Calu3 (cell line): Measurements from ENCODE around the gene CATSPERB. TPM values are rescaled to one million over a fixed set of nuclear protein-coding genes. Genes with fewer than 3 reads are reported as not detected.
"Not testable (repeated sequence)": the region's sequence is repeated elsewhere in the genome, so short reads cannot be mapped to it uniquely, and the experiment has no call there.

Experiments used
- BruUV-seq: library from RNA; stranded (reverse); fragments of 400-500 nt; replicated peaks from 2 replicates; lab custom pipeline; 2021; lab: Mats Ljungman, UMichigan
- CTCF ChIA-PET: fragments of 300-600 bp; sonication (Branson Sonifier 250); formaldehyde crosslinking; loops from one replicate; lab custom pipeline; 2022; ENCODE audit warnings: antibody characterized with exemption; lab: Charles Lee
- DNase-seq: peaks from one replicate; pipeline ENCODE4 v3.0.0; 2022
- H3K27ac Mint-ChIP-seq: one replicate; pipeline ENCODE4 v1.8.0; 2022; ENCODE audit warnings: mixed read lengths; ENCODE audit not compliant: unreplicated experiment
- H3K27me3 Mint-ChIP-seq: one replicate; pipeline ENCODE4 v1.8.0; 2022; ENCODE audit warnings: mixed read lengths; ENCODE audit not compliant: unreplicated experiment
- H3K36me3 Mint-ChIP-seq: one replicate; pipeline ENCODE4 v1.8.0; 2022; ENCODE audit warnings: mild to moderate bottlenecking, moderate library complexity, mixed read lengths; ENCODE audit not compliant: insufficient read depth, unreplicated experiment
- H3K4me1 Mint-ChIP-seq: one replicate; pipeline ENCODE4 v1.8.0; 2022; ENCODE audit warnings: mild to moderate bottlenecking, low read depth, mixed read lengths; ENCODE audit not compliant: unreplicated experiment
- H3K4me3 Mint-ChIP-seq: one replicate; pipeline ENCODE4 v1.8.0; 2022; ENCODE audit warnings: mild to moderate bottlenecking, low read depth, moderate library complexity, mixed read lengths; ENCODE audit not compliant: unreplicated experiment
- H3K9me3 Mint-ChIP-seq: one replicate; pipeline ENCODE4 v1.8.0; 2022; ENCODE audit warnings: low read depth, mixed read lengths; ENCODE audit not compliant: unreplicated experiment
- intact Hi-C: fragments of 100-400 bp; cut with micrococcal nuclease; formaldehyde crosslinking; loops from one replicate; pipeline ENCODE4 v1.10.0; 2022; ENCODE audit not compliant: unreplicated experiment
- total RNA-seq: library from RNA; stranded (reverse); gene quantifications from 2 replicates; pipeline ENCODE4 v1.2.3, GENCODE V29; 2022
- TF ChIP-seq, protein P1 (sequence below): fragments of 200-600 bp; IDR thresholded peaks from one replicate; pipeline ENCODE4 v1.8.0; 2022; ENCODE audit warnings: antibody characterized with exemption; ENCODE audit not compliant: unreplicated experiment

Gene CATSPERB
- total RNA-seq, 1 experiment from 2014 or later, result 10.2 TPM

DNA sequence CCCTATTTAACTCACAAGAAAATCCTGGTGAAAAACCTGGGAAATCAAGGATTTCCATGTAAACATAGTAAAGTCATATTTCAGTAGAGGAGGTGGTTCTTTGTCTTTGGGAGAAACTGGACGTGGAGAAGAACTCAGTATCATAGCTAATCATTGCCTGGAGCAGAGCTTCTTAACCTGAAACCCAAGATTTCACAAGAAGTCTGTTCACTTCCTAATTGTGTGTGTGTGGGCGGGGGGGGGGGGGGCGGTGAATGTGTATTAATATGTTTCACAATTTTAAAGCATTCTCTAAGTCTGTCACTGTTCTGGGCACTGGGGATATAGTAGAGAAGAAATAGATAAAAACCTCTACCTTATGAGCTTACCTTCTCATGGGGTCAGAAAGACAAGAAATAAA, 125.0 kb downstream of the CATSPERB start:
- Mint-ChIP-seq H3K27me3 (no peaks in the 10 kb centered on the region), H3K36me3 (no peaks in the 10 kb centered on the region), H3K4me1 (no peaks in the 10 kb centered on the region), H3K4me3 (no peak overlapping the region), H3K27ac (no peak overlapping the region), H3K9me3 (no peaks in the 10 kb centered on the region)
- CTCF ChIA-PET, result interaction anchor here (0.6 kb wide), 1 partner anchor 268 kb away, joined by 7 read pairs; no protein-coding TSS in a partner anchor
- intact Hi-C loops, result no loop called here
- no peak for DNase-seq
- TF ChIP-seq, protein P1, sequence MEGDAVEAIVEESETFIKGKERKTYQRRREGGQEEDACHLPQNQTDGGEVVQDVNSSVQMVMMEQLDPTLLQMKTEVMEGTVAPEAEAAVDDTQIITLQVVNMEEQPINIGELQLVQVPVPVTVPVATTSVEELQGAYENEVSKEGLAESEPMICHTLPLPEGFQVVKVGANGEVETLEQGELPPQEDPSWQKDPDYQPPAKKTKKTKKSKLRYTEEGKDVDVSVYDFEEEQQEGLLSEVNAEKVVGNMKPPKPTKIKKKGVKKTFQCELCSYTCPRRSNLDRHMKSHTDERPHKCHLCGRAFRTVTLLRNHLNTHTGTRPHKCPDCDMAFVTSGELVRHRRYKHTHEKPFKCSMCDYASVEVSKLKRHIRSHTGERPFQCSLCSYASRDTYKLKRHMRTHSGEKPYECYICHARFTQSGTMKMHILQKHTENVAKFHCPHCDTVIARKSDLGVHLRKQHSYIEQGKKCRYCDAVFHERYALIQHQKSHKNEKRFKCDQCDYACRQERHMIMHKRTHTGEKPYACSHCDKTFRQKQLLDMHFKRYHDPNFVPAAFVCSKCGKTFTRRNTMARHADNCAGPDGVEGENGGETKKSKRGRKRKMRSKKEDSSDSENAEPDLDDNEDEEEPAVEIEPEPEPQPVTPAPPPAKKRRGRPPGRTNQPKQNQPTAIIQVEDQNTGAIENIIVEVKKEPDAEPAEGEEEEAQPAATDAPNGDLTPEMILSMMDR, result no peak
- no TSS peak for BruUV-seq

DNA sequence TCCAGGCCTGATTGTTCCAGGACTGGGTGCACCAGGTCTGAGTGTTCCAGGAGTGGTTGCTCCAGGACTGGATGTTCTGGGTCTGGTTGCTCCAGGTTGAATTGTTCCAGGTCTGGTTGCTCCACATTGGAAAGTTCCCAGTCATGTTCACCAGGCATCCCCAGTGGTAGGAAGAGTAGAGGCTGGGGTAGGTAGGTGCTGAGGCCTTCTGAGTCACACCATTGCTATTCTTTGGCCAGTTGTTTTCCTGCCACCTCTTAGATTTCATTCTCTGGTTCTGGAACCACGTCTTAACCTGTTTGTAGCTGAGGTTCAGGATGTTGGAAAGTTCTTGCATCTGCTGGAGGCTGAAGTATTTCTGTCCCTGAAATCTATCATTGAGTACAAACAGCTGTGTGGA, 127.3 kb downstream of the CATSPERB start:
- intact Hi-C loops, DNase-seq, H3K27ac Mint-ChIP-seq, BruUV-seq, H3K9me3 Mint-ChIP-seq, CTCF ChIA-PET, H3K4me3 Mint-ChIP-seq, H3K27me3 Mint-ChIP-seq, H3K4me1 Mint-ChIP-seq, H3K36me3 Mint-ChIP-seq: not testable (repeated sequence)

DNA sequence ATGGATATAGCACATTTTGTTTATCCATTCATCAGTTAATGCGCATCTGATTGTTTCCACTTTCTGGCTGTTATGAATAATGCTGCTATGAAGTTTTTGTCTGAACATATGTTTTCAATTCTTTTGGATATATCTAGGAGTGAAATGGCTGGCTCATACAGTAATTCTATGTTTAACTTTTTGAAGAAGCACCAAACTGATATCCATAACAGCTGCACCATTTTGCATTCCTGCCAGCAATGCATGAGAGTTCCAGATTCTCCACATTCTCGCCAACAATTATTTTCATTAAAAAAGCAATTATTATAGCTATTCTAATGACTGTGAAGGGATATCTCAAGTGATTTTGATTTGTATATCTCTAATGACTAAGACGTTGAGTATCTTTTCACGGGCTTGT, 131.9 kb downstream of the CATSPERB start:
- H3K4me3 Mint-ChIP-seq, result no peak overlapping the region
- CTCF ChIA-PET, result no interaction called here
- no peak overlapping the region for H3K27ac Mint-ChIP-seq
- DNase-seq, result no peak
- H3K27me3 Mint-ChIP-seq, result no peaks in the 10 kb centered on the region
- H3K9me3 Mint-ChIP-seq, result no peaks in the 10 kb centered on the region
- no peaks in the 10 kb centered on the region for H3K36me3 Mint-ChIP-seq
- TF ChIP-seq, protein P1, result no peak
- BruUV-seq, result no TSS peak
- H3K4me1 Mint-ChIP-seq, result no peaks in the 10 kb centered on the region
- intact Hi-C loops, result no loop called here

DNA sequence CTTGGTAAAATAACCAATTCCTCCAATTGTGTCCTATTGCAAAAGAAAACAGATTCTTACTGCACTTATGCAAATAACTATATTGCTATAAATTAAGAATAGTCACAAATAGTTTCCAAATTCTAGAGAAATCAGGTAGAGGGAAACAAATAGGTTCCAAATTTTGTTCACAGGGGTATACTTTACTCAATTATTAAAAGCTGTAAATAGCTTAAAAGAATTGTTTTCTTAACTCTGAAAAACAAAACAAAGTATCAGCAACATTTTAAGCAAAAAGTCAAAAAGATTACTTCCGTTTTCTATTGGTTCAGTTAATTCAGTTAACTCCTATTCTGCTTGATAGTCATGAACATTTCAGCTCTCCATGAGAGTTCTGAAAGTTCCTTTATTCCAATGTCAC, 136.2 kb downstream of the CATSPERB start:
- no peak for DNase-seq
- intact Hi-C loops, result no loop called here
- H3K9me3 Mint-ChIP-seq, result peaks cover 2% of the 10 kb centered on the region
- no TSS peak for BruUV-seq
- H3K36me3 Mint-ChIP-seq, result no peaks in the 10 kb centered on the region
- no peaks in the 10 kb centered on the region for H3K27me3 Mint-ChIP-seq
- H3K4me1 Mint-ChIP-seq, result no peaks in the 10 kb centered on the region
- H3K4me3 Mint-ChIP-seq, result no peak overlapping the region
- CTCF ChIA-PET, result no interaction called here
- no peak overlapping the region for H3K27ac Mint-ChIP-seq
- TF ChIP-seq, protein P1, result no peak

DNA sequence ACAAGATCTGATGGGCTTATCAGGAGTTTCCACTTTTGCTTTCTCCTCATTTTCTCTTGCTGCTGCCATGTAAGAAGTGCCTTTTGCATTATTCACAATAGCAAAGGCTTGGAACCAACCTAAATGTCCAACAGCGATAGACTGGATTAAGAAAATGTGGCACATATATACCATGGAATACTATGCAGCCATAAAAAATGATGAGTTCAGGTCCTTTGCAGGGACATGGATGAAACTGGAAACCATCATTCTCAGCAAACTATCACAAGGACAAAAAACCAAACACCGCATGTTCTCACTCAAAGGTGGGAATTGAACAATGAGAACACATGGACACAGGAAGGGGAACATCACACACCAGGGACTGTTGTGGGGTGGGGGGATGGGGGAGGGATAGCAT, 137.9 kb downstream of the CATSPERB start:
- CTCF ChIA-PET, intact Hi-C loops, H3K27ac Mint-ChIP-seq, DNase-seq, H3K36me3 Mint-ChIP-seq, H3K27me3 Mint-ChIP-seq, H3K4me1 Mint-ChIP-seq, H3K9me3 Mint-ChIP-seq, BruUV-seq, H3K4me3 Mint-ChIP-seq: not testable (repeated sequence)
